K562 (cell line): Measurements from ENCODE around the gene ETV3. TPM values are rescaled to one million over a fixed set of nuclear protein-coding genes. Genes with fewer than 3 reads are reported as not detected.

Experiments
- ATAC-seq: fragments of 200-7000 bp; cut with Tn5 transposase; 3 replicates; pipeline ENCODE4 v1.9.1; 2020; ENCODE audit warnings: moderate library complexity
- BruUV-seq: library from RNA; stranded (reverse); fragments of 400-500 nt; replicated peaks from 2 replicates; lab custom pipeline; 2021; lab: Mats Ljungman, UMichigan
- CTCF ChIA-PET: fragments of 300-600 bp; formaldehyde crosslinking; extraction: SDS; loops from one replicate; lab custom pipeline; 2021; ENCODE audit warnings: low intra/inter-chr PET ratio; lab: Yijun Ruan, JAX
- POLR2A ChIA-PET: fragments of 300-600, 350-650 bp; sonication (Branson Sonifier 250); formaldehyde crosslinking; extraction: SDS; loops from one replicate; lab custom pipeline; 2021; ENCODE audit warnings: antibody characterized with exemption, inconsistent platforms; lab: Yijun Ruan, JAX
- DNase-seq, 4 experiments: peaks; one replicate each; pipeline versions ENCODE4 v3.0.0 to v3.0.0-alpha.2; 2011 to 2018; ENCODE audit warnings: low spot score in 3 of 4, mixed read lengths in 3 of 4; ENCODE audit errors: extremely low read depth in 1 of 4
- FAIRE-seq: peaks from 2 replicates; lab custom pipeline; 2011; peaks lifted over from hg19 to GRCh38; lab: Jason Lieb, UNC
- H2AFZ ChIP-seq: 2 replicates; pipeline ENCODE4 v1.6.0; 2011; ENCODE audit warnings: low read depth, low read length, control low read depth, inconsistent platforms
- H3K27ac ChIP-seq: fragments of 200-600 bp; 3 replicates; pipeline ENCODE4 v1.8.0; 2011; ENCODE audit warnings: low read depth, mild to moderate bottlenecking, control low read depth, inconsistent platforms, low read length, moderate library complexity, mixed read lengths; ENCODE audit errors: extremely low read depth
- H3K27me3 ChIP-seq, 2 experiments: fragments of 300-600 bp in 1 of 2; 2 replicates in 1 of 2; 3 replicates in 1 of 2; pipeline versions ENCODE4 v1.6.0 to v1.8.0; 2011; ENCODE audit warnings: inconsistent platforms in 2 of 2, low read length in 2 of 2, mild to moderate bottlenecking in 1 of 2, mixed read lengths in 1 of 2, moderate library complexity in 1 of 2; ENCODE audit not compliant: control insufficient read depth in 2 of 2, insufficient read depth in 2 of 2
- H3K36me3 ChIP-seq: fragments of 300-600 bp; 3 replicates; pipeline ENCODE4 v1.8.0; 2011; ENCODE audit warnings: mild to moderate bottlenecking, low read length, inconsistent platforms; ENCODE audit not compliant: control insufficient read depth, insufficient read depth
- H3K4me1 ChIP-seq, 2 experiments: fragments of 200-600 bp in 1 of 2; replicated peaks in 1 of 2; 2 replicates in 1 of 2; 3 replicates in 1 of 2; pipeline versions ENCODE4 v1.5.1 to v1.8.0; 2011; ENCODE audit warnings: inconsistent platforms in 2 of 2, low read length in 2 of 2, mild to moderate bottlenecking in 1 of 2, mixed read lengths in 1 of 2, moderate library complexity in 1 of 2; ENCODE audit not compliant: control insufficient read depth in 2 of 2, insufficient read depth in 2 of 2
- H3K4me2 ChIP-seq: 2 replicates; pipeline ENCODE4 v1.6.1; 2011; ENCODE audit warnings: low read length, control low read depth, inconsistent platforms, mixed read lengths; ENCODE audit not compliant: insufficient read depth
- H3K4me3 ChIP-seq: fragments of 200-600 bp; sonication (generic), shearing (Covaris generic); 2 replicates; pipeline ENCODE4 v1.5.1; 2016; ENCODE audit warnings: control low read depth, inconsistent platforms
- H3K79me2 ChIP-seq: fragments of 200-600 bp; 3 replicates; pipeline ENCODE4 v1.8.0; 2011; ENCODE audit warnings: low read length, inconsistent platforms; ENCODE audit not compliant: control insufficient read depth, insufficient read depth
- H3K9ac ChIP-seq, 2 experiments: 2 replicates each; pipeline versions ENCODE4 v1.6.0 to v1.6.1; 2011; ENCODE audit warnings: low read depth in 2 of 2, low read length in 2 of 2, control low read depth in 1 of 2, inconsistent platforms in 1 of 2, mild to moderate bottlenecking in 1 of 2, mixed read lengths in 1 of 2; ENCODE audit not compliant: insufficient read depth in 1 of 2
- H3K9me1 ChIP-seq: one replicate; pipeline ENCODE4 v1.6.0; 2011; ENCODE audit warnings: inconsistent platforms, mild to moderate bottlenecking, low read length, moderate library complexity; ENCODE audit not compliant: control insufficient read depth, insufficient read depth
- H3K9me3 ChIP-seq: replicated peaks from 2 replicates; pipeline ENCODE4 v1.5.1; 2011; ENCODE audit warnings: low read depth, low read length, inconsistent platforms; ENCODE audit not compliant: control insufficient read depth, insufficient read depth
- H4K20me1 ChIP-seq: replicated peaks from 2 replicates; pipeline ENCODE4 v1.6.1; 2011; ENCODE audit warnings: low read length, inconsistent platforms, mixed read lengths; ENCODE audit not compliant: control insufficient read depth, insufficient read depth
- BACH1 ChIP-seq: fragments of 200-800 bp; sonication (Bioruptor generic); IDR thresholded peaks from 2 replicates; pipeline ENCODE4 v1.6.1; 2016; ENCODE audit warnings: missing genetic modification characterization, missing compliant biosample characterization
- COPS2 ChIP-seq: fragments of 450-650 bp; conservative IDR thresholded peaks from 2 replicates; pipeline ENCODE4 v1.6.1; 2016; ENCODE audit warnings: mild to moderate bottlenecking, moderate library complexity
- E2F3 ChIP-seq: fragments of 250-450 bp; sonication (Bioruptor Pico); IDR thresholded peaks from 2 replicates; pipeline ENCODE4 v1.4.0; 2020; ENCODE audit warnings: mild to moderate bottlenecking
- ESRRB ChIP-seq: fragments of 250-450 bp; sonication (Bioruptor Pico); IDR thresholded peaks from 2 replicates; pipeline ENCODE4 v1.5.0; 2020; ENCODE audit warnings: mild to moderate bottlenecking, moderate library complexity, borderline replicate concordance
- EWSR1 ChIP-seq: fragments of 450-650 bp; IDR thresholded peaks from 2 replicates; pipeline ENCODE4 v1.6.1; 2018; ENCODE audit warnings: borderline replicate concordance, mild to moderate bottlenecking, low read depth, moderate library complexity; ENCODE audit not compliant: partially characterized antibody
- HNRNPLL ChIP-seq: fragments of 200-400 bp; formaldehyde crosslinking; IDR thresholded peaks from 2 replicates; pipeline ENCODE4 v1.6.1; 2017; ENCODE audit warnings: low read length, low read depth, mild to moderate bottlenecking; ENCODE audit not compliant: poor library complexity, severe bottlenecking
- OTX1 ChIP-seq: fragments of 450-650 bp; formaldehyde crosslinking; IDR thresholded peaks from 2 replicates; pipeline ENCODE4 v1.4.0; 2022; ENCODE audit warnings: mild to moderate bottlenecking
- RBM14 ChIP-seq: fragments of 200-400 bp; formaldehyde crosslinking; IDR thresholded peaks from 2 replicates; pipeline ENCODE4 v1.6.1; 2018; ENCODE audit warnings: low read depth, mild to moderate bottlenecking, low read length, moderate library complexity, borderline replicate concordance; ENCODE audit not compliant: insufficient read depth
- RFX1 ChIP-seq: fragments of 450-650 bp; IDR thresholded peaks from 2 replicates; pipeline ENCODE4 v1.6.1; 2016; ENCODE audit warnings: mild to moderate bottlenecking, moderate library complexity
- SLC30A9 ChIP-seq: fragments of 250-450 bp; sonication (Bioruptor Pico); IDR thresholded peaks from 2 replicates; pipeline ENCODE4 v1.8.0; 2022; ENCODE audit warnings: mild to moderate bottlenecking, moderate library complexity
- ZKSCAN1 ChIP-seq: fragments of 150-350 bp; IDR thresholded peaks from 2 replicates; pipeline ENCODE4 v1.6.1; 2016; ENCODE audit warnings: low read depth, low read length
- ZNF57 ChIP-seq: fragments of 450-650 bp; formaldehyde crosslinking; IDR thresholded peaks from 2 replicates; pipeline ENCODE4 v1.4.0; 2020; ENCODE audit warnings: mild to moderate bottlenecking, moderate library complexity
- WGBS: fragments of 100-300 bp; shearing (Covaris generic); methylation state at CpG from one replicate; pipeline ENCODE4 v1.1.6; 2016; ENCODE audit warnings: low coverage, mixed read lengths; ENCODE audit not compliant: insufficient coverage; ENCODE audit errors: missing lambda C conversion rate; 5-methylcytosine and 5-hydroxymethylcytosine counted together
- in situ Hi-C: fragments of 300-500 bp; cut with MboI; formaldehyde crosslinking; loops from 4 replicates; pipeline ENCODE4 v1.15.0; 2018; ENCODE audit warnings: inconsistent platforms, mixed read lengths
- intact Hi-C: fragments of 100-400 bp; cut with micrococcal nuclease; formaldehyde crosslinking; loops from 2 replicates; pipeline ENCODE4 v1.14.2; 2022
- polyA plus RNA-seq, 8 experiments: library from polyadenylated mRNA; depleted of rRNA in 4 of 8; stranded (reverse) in 5 of 8; unstranded in 3 of 8; fragments of >200 nt; fragmentation: Nextera tagmentation in 2 of 8; fragmentation: Illumina TruSeq in 1 of 8; extraction: Ambion mirVana in 2 of 8; extraction: Trizol in 1 of 8; gene quantifications; 2 replicates each; pipeline versions ENCODE4 v1.2.1 to v1.2.3, GENCODE V29; 2011 to 2014; ENCODE audit warnings: inconsistent platforms in 1 of 8, missing spikeins in 1 of 8
- total RNA-seq, 7 experiments: library from RNA; depleted of rRNA in 6 of 7; stranded (reverse); fragments of >200 nt in 6 of 7; fragmentation: Illumina TruSeq in 2 of 7; extraction: Trizol in 2 of 7; gene quantifications; 2 replicates each; pipeline versions ENCODE4 v1.2.1 to v1.2.3, GENCODE V29; 2011 to 2021; ENCODE audit warnings: low replicate concordance in 1 of 7
- TF ChIP-seq, protein P1 (sequence below): sonication (generic); formaldehyde crosslinking; IDR thresholded peaks from 2 replicates; pipeline ENCODE4 v1.8.0; 2023; ENCODE audit warnings: mild to moderate bottlenecking, missing genetic modification reagents

ETV3 gene
- total and polyA plus RNA-seq, 9 of the 15 experiments (the other 6 are each of a cell fraction or from before 2014, with no cell fraction given), result 3.1 to 16.0 (median 9.0) TPM

DNA sequence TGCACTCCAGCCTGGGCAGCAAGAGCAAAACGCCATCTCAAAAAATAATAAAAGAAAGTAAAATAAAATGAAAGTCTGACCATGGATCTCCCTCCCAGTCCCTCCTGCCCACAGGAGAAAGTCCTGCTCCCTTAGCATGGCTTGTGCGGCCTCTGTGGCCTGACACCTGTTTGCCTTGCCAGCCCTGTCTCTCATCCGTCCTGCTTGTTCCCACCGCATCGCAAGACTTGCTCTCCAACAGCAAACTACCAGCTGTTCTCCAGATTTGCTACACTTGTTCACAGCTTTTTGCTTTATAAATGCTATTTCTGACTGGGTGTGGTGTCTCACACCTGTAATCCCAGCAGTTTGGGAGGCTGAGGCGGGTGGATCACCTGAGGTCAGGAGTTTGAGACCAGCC is 41.3 kb downstream of the ETV3 start (continued):
- TF ChIP-seq HNRNPLL (no peak), OTX1 (CRISPR knock-in tag) (no peak)

DNA sequence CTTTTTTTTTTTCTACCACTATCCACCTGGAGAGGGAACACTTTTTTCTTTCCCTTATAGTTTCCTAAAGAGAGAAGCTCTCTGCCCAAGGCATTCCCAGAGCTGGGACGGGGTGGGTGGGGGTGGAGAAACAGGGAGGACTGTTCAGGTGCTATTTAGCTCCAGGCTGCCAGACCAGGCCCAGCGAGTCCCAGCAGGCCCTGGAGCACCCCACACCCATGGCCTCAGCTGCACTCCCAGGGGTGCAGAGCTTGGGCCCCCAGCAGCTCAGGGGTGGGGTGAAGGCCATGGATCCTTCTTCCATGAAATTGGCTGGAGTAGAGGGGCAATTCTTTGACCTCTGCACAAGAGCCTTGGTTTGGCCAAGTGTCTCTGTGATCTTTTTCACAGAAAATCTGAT is 42.6 kb downstream of the ETV3 start:
- 8% methylated on average over 2 of the region's 2 CpGs for WGBS
- in situ Hi-C loops, result loop anchor here (5.0 to 10.0 kb wide), 2 partner anchors 42 to 399 kb away; partner anchors contain the start of gene ETV3
- no peaks in the 10 kb centered on the region for H4K20me1 ChIP-seq
- no peak overlapping the region for H3K9ac ChIP-seq
- no peaks in the 10 kb centered on the region for H3K36me3 ChIP-seq
- no TSS peak for BruUV-seq
- H3K4me3 ChIP-seq, result no peak overlapping the region
- H3K27me3 ChIP-seq, result peaks cover 7 to 29% of the 10 kb centered on the region in 2 experiments; a peak in 4 of 5 replicates
- no peak overlapping the region for H3K27ac ChIP-seq
- H3K9me3 ChIP-seq, result no peaks in the 10 kb centered on the region
- intact Hi-C loops, result loop anchor here (10.0 kb wide), 1 partner anchor 399 kb away; no protein-coding TSS in a partner anchor
- ATAC-seq (no peak), FAIRE-seq (no peak), DNase-seq (no peak)
- TF ChIP-seq ZNF57 (CRISPR knock-in tag) (no peak), E2F3 (no peak), EWSR1 (no peak), ZKSCAN1 (no peak), RBM14 (no peak), RFX1 (no peak), SLC30A9 (CRISPR knock-in tag) (no peak), ESRRB (no peak), BACH1 (no peak), COPS2 (no peak)
- TF ChIP-seq, protein P1, sequence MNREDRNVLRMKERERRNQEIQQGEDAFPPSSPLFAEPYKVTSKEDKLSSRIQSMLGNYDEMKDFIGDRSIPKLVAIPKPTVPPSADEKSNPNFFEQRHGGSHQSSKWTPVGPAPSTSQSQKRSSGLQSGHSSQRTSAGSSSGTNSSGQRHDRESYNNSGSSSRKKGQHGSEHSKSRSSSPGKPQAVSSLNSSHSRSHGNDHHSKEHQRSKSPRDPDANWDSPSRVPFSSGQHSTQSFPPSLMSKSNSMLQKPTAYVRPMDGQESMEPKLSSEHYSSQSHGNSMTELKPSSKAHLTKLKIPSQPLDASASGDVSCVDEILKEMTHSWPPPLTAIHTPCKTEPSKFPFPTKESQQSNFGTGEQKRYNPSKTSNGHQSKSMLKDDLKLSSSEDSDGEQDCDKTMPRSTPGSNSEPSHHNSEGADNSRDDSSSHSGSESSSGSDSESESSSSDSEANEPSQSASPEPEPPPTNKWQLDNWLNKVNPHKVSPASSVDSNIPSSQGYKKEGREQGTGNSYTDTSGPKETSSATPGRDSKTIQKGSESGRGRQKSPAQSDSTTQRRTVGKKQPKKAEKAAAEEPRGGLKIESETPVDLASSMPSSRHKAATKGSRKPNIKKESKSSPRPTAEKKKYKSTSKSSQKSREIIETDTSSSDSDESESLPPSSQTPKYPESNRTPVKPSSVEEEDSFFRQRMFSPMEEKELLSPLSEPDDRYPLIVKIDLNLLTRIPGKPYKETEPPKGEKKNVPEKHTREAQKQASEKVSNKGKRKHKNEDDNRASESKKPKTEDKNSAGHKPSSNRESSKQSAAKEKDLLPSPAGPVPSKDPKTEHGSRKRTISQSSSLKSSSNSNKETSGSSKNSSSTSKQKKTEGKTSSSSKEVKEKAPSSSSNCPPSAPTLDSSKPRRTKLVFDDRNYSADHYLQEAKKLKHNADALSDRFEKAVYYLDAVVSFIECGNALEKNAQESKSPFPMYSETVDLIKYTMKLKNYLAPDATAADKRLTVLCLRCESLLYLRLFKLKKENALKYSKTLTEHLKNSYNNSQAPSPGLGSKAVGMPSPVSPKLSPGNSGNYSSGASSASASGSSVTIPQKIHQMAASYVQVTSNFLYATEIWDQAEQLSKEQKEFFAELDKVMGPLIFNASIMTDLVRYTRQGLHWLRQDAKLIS (CRISPR knock-in tag), result no peak
- H3K9me1 ChIP-seq, result no peaks in the 10 kb centered on the region
- POLR2A ChIA-PET, result no interaction called here
- no peak overlapping the region for H2AFZ ChIP-seq
- H3K79me2 ChIP-seq, result no peaks in the 10 kb centered on the region
- no peak overlapping the region for H3K4me2 ChIP-seq
- H3K4me1 ChIP-seq, result peaks cover 0 to 8% of the 10 kb centered on the region in 2 experiments; a peak in 1 of 5 replicates
- CTCF ChIA-PET, result no interaction called here
